HG02852 (cell line): ENCODE measurements around the gene SERPINA5.
"Not testable (repeated sequence)": the region's sequence is repeated elsewhere in the genome, so short reads cannot be mapped to it uniquely, and the experiment has no call there.

Source experiments
- ATAC-seq: cut with Tn5 transposase; IDR thresholded peaks from one replicate; pipeline ENCODE4 v1.9.1; 2021; ENCODE audit warnings: mild to moderate bottlenecking, moderate library complexity; ENCODE audit not compliant: unreplicated experiment

The SERPINA5 gene

DNA sequence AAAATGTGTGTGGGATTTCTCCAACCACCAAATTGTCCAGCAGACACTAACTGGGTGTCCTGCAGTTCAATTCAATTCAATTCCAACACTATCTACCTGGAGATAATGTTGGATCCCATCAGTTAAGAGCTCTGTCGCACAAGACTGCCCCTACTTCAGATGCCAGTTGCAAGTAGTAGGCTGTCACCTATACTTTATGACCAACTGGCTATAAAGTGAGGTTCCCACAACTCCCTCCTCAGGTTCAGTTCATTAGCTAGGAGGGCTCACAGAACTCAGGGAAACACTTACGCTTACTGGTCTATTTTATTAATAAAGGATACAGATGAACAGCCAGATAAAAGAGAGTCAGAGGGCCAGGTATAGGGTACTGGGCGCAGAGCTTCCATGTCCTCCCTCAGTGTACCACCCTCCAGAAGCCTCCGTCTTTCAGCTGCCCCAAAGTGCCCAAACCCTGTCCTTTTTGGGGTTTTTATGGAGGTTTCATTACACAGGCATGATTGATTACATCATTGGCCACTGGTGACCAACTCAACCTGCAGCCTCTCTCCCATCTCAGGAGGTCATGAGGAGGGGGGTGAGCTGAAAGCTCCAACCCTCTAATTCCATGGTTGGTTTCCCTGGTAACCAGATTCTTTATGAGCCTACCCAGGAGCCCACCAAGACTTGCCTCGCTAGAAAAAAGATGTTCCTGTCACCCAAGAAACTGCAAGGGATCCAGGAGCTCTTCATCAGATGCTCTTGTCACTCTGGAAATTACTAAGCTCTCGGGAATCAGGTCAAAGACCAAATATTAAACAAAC, 7.5 kb upstream of the SERPINA5 start:
- no peak for ATAC-seq

DNA sequence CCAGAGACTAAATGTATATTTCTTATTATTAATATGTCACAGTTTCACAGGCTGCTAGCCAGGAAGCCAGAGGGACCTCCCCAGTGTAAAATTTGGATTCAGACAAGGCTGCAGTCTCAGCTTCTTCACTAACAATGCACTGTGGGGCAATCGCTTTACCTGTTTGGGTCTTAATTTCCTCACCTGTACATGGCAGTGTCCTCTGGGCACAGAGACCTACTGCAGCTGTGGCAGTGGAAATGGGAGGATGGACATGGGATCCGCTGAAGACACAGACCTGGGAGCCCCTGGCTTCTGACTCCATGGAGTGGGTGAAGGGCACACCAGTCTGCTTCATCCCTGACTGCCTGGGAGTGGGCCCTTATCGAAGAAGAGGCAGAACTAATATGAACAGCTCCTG, 6.9 kb upstream of the SERPINA5 start:
- no peak for ATAC-seq

DNA sequence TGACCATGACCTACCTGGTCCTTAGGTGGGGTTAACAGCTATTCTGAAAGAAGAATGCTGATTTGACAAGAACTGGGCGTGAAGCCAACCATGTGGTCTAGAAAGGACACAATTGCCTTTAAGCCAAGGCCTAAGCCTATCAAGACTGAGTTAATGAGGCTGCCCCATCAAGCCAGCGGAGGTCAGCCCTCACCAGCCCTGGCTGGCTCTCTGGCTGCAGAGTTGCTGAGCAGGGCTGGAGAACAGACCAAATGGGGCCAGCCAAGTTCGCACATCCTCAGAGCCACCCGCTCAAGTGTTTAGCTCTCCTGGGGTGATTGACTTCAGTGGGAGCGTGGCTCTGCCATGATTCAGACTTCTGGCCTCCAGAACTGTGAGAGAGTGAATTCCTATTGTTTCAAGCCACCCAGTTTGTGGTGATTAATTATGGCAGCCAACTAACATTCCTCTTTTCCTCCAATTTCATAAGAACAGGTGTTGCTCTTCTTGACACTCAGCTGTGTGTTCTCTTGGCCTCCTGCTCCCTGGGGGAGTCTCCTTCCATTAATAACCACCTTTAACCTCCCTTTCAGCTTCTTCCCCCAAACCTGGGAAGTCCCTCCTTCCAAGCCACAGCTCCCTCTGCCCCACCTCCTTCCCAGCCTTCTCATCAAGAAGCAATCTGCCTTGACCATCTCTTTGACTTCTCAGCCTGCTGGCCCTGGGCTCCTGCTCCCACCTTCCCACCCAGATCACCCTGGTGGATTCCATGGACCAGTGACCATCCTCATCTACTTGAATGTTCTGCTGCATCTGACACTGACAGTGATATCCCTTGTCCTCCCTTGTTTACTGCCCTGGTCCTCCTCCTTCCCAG, 5.3 kb upstream of the SERPINA5 start:
- no peak for ATAC-seq

DNA sequence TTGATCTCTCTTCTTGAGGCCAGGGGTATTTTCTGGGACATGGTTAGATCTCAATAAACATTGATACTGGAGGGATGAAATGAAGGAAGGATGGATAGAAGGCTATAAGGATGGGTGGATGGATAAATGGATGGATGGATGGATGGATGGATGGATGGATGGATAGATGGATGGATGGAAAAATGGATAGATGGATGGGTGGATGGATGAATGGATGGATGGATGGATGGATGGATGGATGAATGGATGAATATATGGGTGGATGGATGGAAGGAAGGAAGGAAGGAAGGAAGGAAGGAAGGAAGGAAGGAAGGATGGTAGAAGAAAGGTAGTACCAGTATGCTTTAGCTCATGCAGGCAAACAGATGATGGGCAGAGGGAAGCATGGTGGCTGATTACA, 3.8 kb upstream of the SERPINA5 start:
- not testable (repeated sequence) for ATAC-seq

DNA sequence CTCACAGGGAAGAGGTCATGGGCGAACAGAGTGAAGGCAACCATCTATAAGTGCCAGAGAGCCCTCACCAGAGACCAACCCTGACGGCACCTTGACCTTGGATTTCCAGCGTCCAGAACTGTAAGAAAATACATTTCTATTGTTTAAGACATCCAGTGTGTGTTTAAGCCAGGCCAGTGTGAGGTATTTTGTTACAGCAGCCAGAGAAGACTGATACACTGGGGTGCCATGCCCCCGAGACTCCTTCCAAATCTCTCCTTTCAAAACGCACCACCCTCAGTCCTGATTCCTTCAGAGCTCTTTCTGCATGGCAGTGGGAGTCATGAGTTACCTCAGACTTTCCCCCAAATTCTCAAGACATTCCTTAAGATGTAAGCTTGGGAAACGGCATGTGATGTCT, 2.5 kb upstream of the SERPINA5 start:
- ATAC-seq = no peak

DNA sequence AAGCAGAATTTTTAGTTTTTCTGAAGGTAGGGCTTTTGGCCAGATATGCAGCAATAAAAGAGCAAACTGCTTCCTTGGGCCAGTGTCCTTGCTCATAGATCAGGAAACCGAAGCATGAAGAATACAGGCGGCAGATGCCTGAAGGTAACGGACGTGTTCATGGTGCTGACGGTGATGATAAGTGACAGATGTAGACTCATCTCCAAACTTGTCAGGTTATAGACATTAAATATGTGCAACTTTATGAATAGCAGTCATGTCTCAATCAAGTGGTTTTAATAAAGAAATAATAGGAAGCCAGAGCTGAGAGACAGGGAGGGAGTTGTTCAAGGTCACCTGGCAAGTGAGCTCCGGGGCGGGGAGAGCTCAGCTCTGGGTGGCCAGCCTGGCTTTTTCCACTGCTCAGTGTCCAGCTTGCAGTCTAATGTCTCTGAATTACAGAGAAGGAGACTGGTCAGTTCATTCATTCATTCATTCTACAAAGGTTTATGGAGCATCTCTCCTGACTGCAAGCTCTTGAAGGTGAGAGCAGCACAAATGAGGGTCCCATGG, 1.0 kb downstream of the SERPINA5 start:
- no peak for ATAC-seq

DNA sequence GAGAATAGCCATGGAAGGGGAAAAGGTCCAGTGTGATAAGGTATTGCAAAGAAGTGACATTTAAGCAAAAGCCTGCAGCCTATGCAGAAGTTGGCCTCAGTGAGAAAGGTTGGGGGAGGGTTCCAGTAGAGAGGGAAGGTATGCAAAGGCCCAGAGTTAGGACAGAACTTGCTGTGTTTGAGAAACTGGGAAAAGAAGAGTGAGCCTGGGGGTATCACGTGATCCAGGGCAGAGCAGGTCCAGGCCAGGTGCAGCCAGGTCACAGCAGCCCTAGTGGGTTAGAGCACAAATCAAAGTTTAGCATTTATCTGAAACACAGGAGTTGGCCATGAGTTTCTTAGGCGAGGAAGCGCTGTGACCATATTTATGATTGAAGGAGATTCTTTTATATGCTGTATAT, 1.6 kb downstream of the SERPINA5 start:
- no peak for ATAC-seq

DNA sequence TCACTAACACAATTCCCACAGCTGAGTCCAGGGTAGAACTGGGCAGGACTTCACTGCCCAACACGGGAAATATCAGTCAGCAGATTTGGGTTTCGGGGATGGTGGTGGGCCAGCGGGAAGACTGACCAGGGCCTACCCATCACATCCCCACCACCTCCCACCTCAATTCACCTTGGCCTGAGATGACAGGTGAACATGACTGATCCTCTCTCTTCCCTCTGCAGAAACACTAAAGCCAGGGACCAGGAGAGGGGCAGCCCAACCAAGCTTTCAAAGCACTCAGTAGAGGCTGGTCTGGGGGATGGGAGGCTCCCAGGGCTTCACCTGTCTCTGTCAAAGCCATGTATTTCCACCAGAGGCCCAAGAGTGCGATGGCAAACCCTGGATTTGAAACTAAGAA, 2.3 kb downstream of the SERPINA5 start:
- no peak for ATAC-seq

DNA sequence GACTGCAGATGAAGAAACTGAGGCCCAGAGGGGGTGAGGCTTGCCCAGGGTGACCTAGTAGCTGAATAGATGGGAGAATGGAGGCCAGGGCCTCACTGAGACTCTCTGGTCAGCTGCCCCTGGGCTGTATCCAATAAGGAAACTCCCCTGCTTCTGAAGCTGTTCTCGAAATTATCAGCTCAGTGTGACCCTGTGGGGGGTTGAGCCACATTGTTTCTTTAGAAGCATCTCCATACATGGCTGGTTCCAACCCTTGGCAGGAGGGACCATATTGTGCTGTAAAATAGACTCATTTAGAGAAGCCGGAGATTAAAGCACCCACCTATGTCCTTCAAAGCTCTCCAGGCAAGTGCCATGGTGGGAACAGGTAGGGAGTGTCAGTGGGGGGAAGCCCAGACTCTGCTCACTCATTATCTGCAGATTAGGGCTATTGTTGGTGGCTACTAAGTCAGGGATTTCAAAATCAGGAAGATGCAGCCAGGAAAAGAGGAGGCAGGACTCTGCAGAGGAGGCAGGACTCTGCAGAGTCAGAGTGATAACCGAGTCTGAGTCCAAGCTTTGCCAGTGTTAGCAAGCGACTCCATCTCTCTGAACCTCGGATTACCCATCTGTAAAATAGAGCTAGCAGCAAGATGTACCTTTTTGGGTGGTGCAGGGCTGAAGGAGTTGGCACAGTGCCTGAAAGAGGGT, 3.5 kb downstream of the SERPINA5 start:
- no peak for ATAC-seq

DNA sequence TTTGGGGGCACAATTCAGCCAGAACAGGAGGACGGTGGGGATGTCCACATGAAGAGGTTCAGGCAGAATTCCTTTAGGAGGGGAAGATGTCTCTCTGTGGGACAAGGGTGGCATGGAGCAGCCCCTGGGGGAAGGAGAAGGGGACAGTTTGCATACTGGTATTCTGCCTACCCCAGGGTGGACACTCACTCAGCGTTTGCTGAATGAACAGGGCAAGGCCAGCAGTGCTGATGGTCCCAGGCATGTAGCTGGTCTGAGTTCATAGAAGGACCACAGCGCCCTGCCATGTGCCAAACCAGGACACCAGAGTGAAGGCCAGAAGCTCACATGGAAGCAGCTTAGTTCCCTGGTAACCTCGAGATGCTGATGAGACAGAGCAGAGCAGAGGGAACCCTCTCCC, 5.4 kb downstream of the SERPINA5 start:
- ATAC-seq = no peak

DNA sequence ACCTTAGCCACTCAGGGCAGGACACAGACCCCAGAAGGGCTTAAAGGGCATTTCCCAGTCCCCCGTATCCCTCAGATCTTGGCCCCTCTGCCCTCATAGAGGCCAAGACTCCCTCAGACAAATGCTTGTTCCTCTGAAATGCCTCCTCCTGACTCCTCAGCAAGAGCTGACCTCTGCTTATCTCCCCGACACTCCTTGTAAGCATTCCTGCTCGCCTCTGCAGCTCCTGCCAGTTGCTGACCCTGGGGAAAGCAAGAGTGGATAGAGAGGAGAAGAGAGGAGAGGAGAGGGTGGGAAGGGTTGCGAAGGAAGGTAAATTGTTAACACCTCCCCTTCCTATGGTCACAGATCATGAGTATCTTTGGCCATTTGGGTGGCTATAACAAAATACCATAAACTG, 7.1 kb downstream of the SERPINA5 start:
- no peak for ATAC-seq

DNA sequence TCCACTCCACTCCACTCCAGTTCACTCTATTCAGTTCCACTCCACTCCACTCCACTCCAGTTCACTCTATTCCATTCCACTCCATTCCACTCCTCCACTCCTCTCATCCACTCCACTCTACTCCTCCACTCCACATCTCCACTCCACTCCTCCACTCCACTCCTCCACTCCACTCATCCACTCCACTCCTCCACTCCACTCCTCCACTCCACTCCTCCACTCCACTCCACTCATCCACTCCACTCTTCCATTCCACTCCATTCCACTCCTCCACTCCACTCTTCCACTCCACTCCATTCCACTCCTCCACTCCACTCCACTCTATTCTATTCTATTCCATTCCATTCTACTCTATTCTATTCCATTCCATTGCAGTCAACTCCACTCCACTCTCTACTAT, 9.8 kb downstream of the SERPINA5 start:
- ATAC-seq = no peak

DNA sequence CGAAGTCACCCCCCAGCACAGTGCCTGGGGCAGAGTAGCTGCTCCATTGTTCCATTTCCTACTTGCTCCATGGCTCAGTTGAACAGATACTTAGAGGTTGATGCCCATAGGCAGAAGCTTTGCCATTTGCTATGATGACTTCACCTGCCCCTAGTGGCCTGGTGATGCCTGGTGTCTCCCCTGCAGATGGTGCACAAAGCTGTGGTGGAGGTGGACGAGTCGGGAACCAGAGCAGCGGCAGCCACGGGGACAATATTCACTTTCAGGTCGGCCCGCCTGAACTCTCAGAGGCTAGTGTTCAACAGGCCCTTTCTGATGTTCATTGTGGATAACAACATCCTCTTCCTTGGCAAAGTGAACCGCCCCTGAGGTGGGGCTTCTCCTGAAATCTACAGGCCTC, 10.6 kb downstream of the SERPINA5 start:
- ATAC-seq = no peak

DNA sequence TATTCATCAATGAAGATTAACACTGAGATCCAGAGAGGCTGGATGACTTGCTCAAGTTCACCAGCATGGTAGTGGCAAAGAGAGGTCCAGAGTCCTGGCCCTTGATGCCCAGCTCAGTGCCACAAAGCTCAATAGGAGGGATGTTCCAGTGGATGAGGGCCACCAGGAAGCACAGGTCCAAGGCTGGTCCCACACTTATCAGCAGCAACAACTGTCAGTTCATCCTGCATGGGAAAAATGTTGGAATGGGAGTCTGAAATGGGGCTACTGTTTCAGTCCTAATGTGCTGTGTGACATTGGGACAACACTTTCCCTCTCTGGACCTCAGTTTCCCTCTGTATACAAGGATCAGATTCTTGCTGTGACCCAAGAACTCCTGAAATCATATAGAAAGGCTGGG, 11.2 kb downstream of the SERPINA5 start:
- no peak for ATAC-seq

DNA sequence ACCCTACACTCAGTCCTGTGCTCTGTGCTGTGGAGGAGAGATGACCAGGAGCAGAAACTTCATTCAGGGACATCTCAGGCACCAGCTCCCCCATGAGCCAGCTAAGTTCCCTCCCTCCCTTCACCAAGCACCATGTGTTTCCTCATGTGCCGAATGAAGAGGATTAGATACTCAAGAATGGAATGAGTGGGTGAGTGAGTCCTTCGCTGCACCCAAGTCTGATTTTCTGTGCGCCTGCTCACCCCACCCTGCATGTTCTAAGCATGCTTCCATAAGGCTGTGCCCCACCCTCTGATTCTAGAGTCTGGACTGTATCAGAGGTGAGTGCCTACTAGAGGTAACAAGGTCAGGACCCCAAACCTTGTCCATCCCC, 12.1 kb downstream of the SERPINA5 start:
- ATAC-seq = no peak

DNA sequence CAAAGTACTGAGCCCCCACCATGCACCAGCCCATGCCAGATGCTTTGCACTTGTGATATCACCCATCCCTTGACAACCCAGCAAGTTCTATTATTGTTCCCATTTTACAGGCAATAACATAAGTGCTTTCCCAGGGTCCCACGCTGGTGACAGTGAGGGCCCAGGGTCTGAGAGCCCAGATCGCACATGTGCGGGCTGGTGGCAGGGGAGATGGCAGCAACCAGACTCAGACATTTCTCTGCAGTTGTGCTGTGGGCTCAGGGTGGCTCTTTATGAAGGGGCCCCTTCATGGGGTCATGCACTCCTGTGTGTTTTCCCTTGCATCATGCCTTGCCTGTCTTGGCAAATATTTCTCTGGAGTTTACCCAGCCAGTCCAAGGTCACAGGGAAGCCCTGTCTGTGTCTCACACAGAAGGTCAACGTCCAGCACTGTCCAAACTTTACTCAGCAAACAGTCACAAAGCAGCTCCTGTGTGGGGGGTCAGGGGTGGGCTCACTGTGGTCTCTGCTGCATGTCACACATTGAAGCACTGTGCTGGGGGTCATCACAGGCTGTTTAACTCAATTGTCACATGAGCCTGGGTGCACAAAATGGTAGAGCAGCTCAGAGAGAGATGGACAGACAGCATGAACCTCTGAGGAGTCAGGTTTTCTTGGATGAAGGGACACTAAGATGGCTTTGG, 12.7 kb downstream of the SERPINA5 start:
- ATAC-seq = no peak

DNA sequence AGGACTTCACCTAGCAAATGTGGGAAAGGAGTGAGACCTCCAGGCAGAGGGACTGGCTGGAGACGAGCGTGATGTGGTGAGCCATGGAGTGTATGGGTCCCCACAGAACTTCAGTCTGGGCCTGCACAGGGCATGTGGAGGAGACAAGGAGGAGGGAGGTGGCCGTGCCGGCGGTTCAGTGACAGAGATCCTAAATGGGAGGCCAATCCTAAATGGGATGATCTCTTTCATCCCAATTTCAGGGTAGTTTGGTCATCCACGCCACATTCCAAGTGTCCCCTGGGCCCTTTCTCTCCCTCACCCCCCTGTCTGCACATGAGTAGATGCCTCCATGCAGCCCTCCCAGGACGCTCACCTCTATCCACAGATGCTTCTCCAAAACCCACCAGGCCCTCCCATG, 13.2 kb downstream of the SERPINA5 start:
- ATAC-seq = no peak

DNA sequence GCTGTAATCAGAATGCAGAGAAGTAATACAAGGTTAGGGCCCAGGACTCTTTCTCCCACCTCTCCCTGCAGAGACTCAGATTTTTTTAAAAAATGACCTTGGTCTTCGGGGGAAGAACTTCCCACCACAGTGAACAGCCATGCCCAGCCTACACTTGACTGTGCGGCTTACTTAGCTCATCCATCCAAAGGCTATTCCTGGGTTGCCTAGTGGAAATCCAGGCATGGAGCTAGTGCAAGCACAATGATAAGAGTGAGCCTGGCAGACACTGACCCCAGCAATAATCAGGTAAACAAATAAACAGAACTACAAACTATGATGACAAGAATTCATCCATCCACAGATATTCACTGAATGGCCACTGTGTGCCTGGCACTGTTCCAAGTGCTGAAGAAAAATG, 14.7 kb downstream of the SERPINA5 start:
- ATAC-seq = no peak

DNA sequence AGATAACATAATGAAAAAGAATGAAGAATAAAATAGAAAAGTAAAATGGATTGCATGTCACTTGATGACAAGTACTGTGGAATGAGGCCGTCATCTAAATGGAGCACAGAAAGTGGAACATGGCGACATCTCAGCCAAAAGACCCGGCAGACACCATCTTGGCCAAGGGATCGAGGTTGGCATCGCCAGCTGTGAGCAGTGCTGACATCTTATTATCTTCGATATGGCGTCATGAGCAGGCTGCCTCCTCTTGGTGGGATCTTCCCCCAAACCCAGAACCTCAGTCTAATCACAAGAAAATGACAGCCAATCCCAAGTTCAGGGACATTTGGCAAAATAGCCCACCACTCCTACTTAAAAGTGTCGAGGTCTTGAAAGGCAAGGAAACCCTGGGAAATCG, 15.1 kb downstream of the SERPINA5 start:
- ATAC-seq = no peak

DNA sequence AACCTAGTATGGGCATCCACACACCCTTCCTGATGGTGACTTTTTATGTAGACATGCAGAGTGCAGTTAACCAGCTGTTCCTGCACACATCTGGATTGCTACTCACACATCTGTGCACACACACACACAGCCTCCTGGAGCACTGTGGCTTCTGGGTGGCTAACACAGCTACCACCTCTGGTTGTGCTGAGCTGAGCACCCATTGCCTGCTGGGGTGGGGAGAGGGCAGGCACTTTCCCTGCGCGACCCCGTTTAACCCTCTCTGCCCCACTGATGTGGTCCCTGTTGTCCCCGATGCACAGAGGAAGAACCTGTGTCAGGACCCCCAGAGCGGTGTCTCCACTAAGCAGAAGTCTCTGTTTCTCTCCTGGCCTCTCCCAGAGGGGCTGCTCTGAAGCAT, 16.6 kb downstream of the SERPINA5 start:
- no peak for ATAC-seq

DNA sequence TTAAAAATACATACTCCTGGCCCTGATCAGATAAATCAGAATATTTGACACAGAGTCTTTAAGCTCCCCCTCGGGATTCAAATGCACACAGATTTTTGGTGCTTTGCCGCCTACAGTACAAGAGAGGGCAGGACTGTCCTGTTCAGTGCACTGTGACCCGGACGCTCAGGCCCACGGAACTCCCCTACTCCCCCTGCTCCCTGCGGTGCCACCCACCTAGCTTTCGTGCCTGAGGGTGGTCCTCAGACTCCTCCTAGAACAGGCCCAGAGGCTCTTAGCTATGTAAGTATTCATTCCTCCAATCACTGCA, 17.2 kb downstream of the SERPINA5 start:
- ATAC-seq = no peak
